ENCODE measurements around the gene TSC22D2.

DNA sequence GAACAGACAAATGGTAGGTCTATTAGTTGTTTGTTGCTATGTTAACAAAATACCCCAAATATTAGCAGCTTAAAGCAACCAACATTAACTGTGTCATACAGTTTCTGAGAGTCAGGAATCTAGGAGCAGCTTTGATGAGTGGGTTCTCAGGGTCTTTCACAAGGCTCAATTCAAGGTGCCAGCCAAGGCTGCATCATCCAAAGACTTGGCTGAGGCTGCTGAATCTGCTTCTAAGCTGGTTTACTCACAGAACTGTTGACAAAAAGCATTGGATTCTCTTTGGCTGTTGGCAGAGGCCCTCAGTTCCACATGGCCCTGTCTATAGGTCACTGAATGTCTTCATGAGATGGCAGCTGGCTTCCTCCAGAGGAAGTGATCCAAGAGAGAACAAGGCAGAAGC, 40.3 kb upstream of the TSC22D2 start:
- TF ChIP-seq, protein P1, sequence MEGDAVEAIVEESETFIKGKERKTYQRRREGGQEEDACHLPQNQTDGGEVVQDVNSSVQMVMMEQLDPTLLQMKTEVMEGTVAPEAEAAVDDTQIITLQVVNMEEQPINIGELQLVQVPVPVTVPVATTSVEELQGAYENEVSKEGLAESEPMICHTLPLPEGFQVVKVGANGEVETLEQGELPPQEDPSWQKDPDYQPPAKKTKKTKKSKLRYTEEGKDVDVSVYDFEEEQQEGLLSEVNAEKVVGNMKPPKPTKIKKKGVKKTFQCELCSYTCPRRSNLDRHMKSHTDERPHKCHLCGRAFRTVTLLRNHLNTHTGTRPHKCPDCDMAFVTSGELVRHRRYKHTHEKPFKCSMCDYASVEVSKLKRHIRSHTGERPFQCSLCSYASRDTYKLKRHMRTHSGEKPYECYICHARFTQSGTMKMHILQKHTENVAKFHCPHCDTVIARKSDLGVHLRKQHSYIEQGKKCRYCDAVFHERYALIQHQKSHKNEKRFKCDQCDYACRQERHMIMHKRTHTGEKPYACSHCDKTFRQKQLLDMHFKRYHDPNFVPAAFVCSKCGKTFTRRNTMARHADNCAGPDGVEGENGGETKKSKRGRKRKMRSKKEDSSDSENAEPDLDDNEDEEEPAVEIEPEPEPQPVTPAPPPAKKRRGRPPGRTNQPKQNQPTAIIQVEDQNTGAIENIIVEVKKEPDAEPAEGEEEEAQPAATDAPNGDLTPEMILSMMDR (IDR thresholded peaks at IDR 0.05; ENCODE audit: insufficient read depth, low read length, poor library complexity, severe bottlenecking) = no peak
- TF ChIP-seq EZH2phosphoT487 (conservative IDR thresholded peaks at IDR 0.05; ENCODE audit: low read length) = no peak
